ENCODE data around the gene KIAA0319L. TPM values are rescaled to one million over a fixed set of nuclear protein-coding genes. Genes with fewer than 3 reads are reported as not detected.

The KIAA0319L gene
- polyA plus RNA-seq, 2 of the 4 experiments (the other 2 are of a cell fraction) = 18.2 to 36.9 TPM

- DNase-seq (ENCODE audit: low read depth in 1 of 2, low spot score in 1 of 2) (no peak), ATAC-seq (no peak)
Observed at GRCh38 chr1:35569936-35570335, 12.7 kb upstream of the KIAA0319L start.

DNA sequence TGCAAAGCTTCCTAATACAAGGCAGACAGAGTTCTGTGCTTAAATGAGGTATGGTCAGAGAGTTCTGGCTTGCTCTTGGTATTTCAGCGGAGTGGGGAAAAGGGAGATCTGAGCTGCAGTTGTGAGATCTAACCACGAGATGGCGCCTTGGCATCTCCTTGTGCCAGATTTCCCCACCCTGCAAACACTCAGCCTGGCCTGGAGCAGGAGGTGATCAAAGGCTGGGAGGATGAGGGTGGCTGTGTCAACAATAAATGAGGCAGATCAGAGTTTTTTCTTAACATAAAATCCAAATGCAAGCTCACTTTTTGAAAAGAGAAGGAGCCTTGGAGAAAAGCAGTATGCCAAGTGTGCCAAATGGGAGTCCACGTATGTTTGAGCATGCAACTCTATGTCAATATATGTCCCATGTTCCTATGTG is 11.8 kb upstream of the KIAA0319L start:
- ChIA-PET POLR2A (interaction anchor here (0.6 to 1.6 kb wide), 4 partner anchors 11 to 201 kb away, joined by 3 to 5 read pairs (median 3); partner anchors contain the start of genes CLSPN and NCDN), CTCF (interaction anchor here (0.6 to 5.9 kb wide), 35 partner anchors 9 to 477 kb away, joined by 3 to 67 read pairs (median 5); partner anchors contain the start of genes CLSPN, KIAA0319L and NCDN)
- 32% methylated on average over 4 of the region's 4 CpGs for WGBS (ENCODE audit: missing lambda C conversion rate)
- Histone ChIP-seq H3K9me3 (no peaks in the 10 kb centered on the region), H3K4me2 (no peak overlapping the region), H3K4me1 (no peaks in the 10 kb centered on the region; the same call in 2 of the 3 replicates), H3K4me3 (no peak overlapping the region), H3K27ac (no peak overlapping the region)
- TF ChIP-seq RAD21 (conservative IDR thresholded peaks at IDR 0.05 in 1 of 2, IDR thresholded peaks at IDR 0.05 in 1 of 2) (peak; percentile 75 to 81), CTCF (IDR thresholded peaks at IDR 0.05) (peak; percentile 76), SMC3 (IDR thresholded peaks at IDR 0.05) (peak; percentile 76)
- TF ChIP-seq, protein P1, sequence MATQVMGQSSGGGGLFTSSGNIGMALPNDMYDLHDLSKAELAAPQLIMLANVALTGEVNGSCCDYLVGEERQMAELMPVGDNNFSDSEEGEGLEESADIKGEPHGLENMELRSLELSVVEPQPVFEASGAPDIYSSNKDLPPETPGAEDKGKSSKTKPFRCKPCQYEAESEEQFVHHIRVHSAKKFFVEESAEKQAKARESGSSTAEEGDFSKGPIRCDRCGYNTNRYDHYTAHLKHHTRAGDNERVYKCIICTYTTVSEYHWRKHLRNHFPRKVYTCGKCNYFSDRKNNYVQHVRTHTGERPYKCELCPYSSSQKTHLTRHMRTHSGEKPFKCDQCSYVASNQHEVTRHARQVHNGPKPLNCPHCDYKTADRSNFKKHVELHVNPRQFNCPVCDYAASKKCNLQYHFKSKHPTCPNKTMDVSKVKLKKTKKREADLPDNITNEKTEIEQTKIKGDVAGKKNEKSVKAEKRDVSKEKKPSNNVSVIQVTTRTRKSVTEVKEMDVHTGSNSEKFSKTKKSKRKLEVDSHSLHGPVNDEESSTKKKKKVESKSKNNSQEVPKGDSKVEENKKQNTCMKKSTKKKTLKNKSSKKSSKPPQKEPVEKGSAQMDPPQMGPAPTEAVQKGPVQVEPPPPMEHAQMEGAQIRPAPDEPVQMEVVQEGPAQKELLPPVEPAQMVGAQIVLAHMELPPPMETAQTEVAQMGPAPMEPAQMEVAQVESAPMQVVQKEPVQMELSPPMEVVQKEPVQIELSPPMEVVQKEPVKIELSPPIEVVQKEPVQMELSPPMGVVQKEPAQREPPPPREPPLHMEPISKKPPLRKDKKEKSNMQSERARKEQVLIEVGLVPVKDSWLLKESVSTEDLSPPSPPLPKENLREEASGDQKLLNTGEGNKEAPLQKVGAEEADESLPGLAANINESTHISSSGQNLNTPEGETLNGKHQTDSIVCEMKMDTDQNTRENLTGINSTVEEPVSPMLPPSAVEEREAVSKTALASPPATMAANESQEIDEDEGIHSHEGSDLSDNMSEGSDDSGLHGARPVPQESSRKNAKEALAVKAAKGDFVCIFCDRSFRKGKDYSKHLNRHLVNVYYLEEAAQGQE (IDR thresholded peaks at IDR 0.05) = no peak
- TF ChIP-seq, protein P2, sequence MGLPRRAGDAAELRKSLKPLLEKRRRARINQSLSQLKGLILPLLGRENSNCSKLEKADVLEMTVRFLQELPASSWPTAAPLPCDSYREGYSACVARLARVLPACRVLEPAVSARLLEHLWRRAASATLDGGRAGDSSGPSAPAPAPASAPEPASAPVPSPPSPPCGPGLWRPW (IDR thresholded peaks at IDR 0.05) = no peak
- ATAC-seq (peak; percentile 63 to 75), FAIRE-seq (no peak), DNase-seq (ENCODE audit: low read depth in 1 of 2, low spot score in 1 of 2) (peak; percentile 53 to 72)

More at GRCh38 chr1:35569936-35570335, 12.7 kb upstream of the KIAA0319L start:
- no peaks in the 10 kb centered on the region; the same call in 2 of the 3 replicates for H3K4me1 ChIP-seq
- no peak overlapping the region for H3K4me3 ChIP-seq
- H3K27ac ChIP-seq = no peak overlapping the region
- H3K9me3 ChIP-seq = no peaks in the 10 kb centered on the region
- H3K4me2 ChIP-seq = no peak overlapping the region
- no peak for TF ChIP-seq HOXB13 (CRISPR knock-in tag; IDR thresholded peaks at IDR 0.05; ENCODE audit: low read depth)
- no peak for TF ChIP-seq EP300 (IDR thresholded peaks at IDR 0.05)
- ChIA-PET POLR2A (no interaction called here), CTCF (interaction anchor here (1.0 to 5.1 kb wide), 4 partner anchors 24 to 205 kb away, joined by 3 to 47 read pairs (median 13); no protein-coding TSS in a partner anchor)
- WGBS (ENCODE audit: missing lambda C conversion rate) = 22% methylated on average over 1 of the region's 1 CpG
- FAIRE-seq = no peak

- no peaks in the 10 kb centered on the region; the same call in 2 of the 3 replicates for H3K4me1 ChIP-seq
- TF ChIP-seq USF2 (IDR thresholded peaks at IDR 0.05) (no peak), CBX8 (IDR thresholded peaks at IDR 0.05) (no peak), BHLHE40 (IDR thresholded peaks at IDR 0.05; ENCODE audit: low read depth, low read length) (no peak)
- TF ChIP-seq, protein P1 (IDR thresholded peaks at IDR 0.05) = no peak
- TF ChIP-seq, protein P3, sequence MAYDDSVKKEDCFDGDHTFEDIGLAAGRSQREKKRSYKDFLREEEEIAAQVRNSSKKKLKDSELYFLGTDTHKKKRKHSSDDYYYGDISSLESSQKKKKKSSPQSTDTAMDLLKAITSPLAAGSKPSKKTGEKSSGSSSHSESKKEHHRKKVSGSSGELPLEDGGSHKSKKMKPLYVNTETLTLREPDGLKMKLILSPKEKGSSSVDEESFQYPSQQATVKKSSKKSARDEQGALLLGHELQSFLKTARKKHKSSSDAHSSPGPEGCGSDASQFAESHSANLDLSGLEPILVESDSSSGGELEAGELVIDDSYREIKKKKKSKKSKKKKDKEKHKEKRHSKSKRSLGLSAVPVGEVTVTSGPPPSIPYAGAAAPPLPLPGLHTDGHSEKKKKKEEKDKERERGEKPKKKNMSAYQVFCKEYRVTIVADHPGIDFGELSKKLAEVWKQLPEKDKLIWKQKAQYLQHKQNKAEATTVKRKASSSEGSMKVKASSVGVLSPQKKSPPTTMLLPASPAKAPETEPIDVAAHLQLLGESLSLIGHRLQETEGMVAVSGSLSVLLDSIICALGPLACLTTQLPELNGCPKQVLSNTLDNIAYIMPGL (CRISPR knock-in tag; IDR thresholded peaks at IDR 0.05; ENCODE audit: borderline replicate concordance) = no peak
- no peaks in the 10 kb centered on the region for H3K9me3 ChIP-seq
- POLR2A ChIA-PET = interaction anchor here (0.6 to 1.6 kb wide), 3 partner anchors 10 to 147 kb away, joined by 3 to 5 read pairs (median 3); partner anchors contain the start of gene NCDN
- H3K4me2 ChIP-seq = no peak overlapping the region
- CTCF ChIA-PET = interaction anchor here (0.7 to 5.9 kb wide), 29 partner anchors 8 to 236 kb away, joined by 3 to 67 read pairs (median 6); partner anchors contain the start of genes CLSPN, KIAA0319L and NCDN
- DNase-seq (ENCODE audit: low read depth in 1 of 2, low spot score in 1 of 2) (no peak), FAIRE-seq (no peak), ATAC-seq (no peak)
- no peak overlapping the region for H3K4me3 ChIP-seq
- H3K27ac ChIP-seq = no peak overlapping the region
- WGBS (ENCODE audit: missing lambda C conversion rate) = 64% methylated on average over 9 of the region's 9 CpGs
Observed at GRCh38 chr1:35567947-35568558, 10.8 kb upstream of the KIAA0319L start.
